ENCODE data around the gene PPP1R14C. TPM values are rescaled to one million over a fixed set of nuclear protein-coding genes. Genes with fewer than 3 reads are reported as not detected.

Gene PPP1R14C
- total RNA-seq, 4 donors from 2014 or later, result 0.34 TPM; not detected in 3

GRCh38 chr6:150112233-150112632 lies 30.6 kb upstream of the PPP1R14C start:
- no peak for TF ChIP-seq CTCF (IDR thresholded peaks at IDR 0.05; ENCODE audit: low read depth)

- TF ChIP-seq CTCF (IDR thresholded peaks at IDR 0.05; ENCODE audit: low read depth), result no peak
Measured at GRCh38 chr6:150115769-150116168, 27.1 kb upstream of the PPP1R14C start.

- no peak for TF ChIP-seq CTCF (IDR thresholded peaks at IDR 0.05; ENCODE audit: low read depth)
Measured at GRCh38 chr6:150116200-150116800, 26.5 kb upstream of the PPP1R14C start.

GRCh38 chr6:150118203-150118602 lies 24.6 kb upstream of the PPP1R14C start:
- TF ChIP-seq CTCF (IDR thresholded peaks at IDR 0.05; ENCODE audit: low read depth), result no peak

- TF ChIP-seq CTCF (IDR thresholded peaks at IDR 0.05; ENCODE audit: low read depth), result no peak
Measured at GRCh38 chr6:150118627-150119026, 24.2 kb upstream of the PPP1R14C start.

GRCh38 chr6:150119173-150119572 lies 23.7 kb upstream of the PPP1R14C start:
- TF ChIP-seq CTCF (IDR thresholded peaks at IDR 0.05; ENCODE audit: low read depth), result no peak

GRCh38 chr6:150123645-150124044 lies 19.2 kb upstream of the PPP1R14C start:
- TF ChIP-seq CTCF (IDR thresholded peaks at IDR 0.05; ENCODE audit: low read depth), result no peak
